Measurements from ENCODE around the gene NCAPD3.

GRCh38 chr11:134257101-134257500 is 33.3 kb upstream of the NCAPD3 start:
- TF ChIP-seq, protein P1, sequence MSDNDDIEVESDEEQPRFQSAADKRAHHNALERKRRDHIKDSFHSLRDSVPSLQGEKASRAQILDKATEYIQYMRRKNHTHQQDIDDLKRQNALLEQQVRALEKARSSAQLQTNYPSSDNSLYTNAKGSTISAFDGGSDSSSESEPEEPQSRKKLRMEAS (IDR thresholded peaks at IDR 0.05; ENCODE audit: insufficient read depth, insufficient read length), result no peak
- TF ChIP-seq EZH2 (IDR thresholded peaks at IDR 0.05; ENCODE audit: borderline replicate concordance, low read depth, low read length, severe bottlenecking) (no peak), POLR2AphosphoS5 (IDR thresholded peaks at IDR 0.05; ENCODE audit: insufficient read depth, low read depth, low read length) (no peak), POLR2A (IDR thresholded peaks at IDR 0.05; ENCODE audit: low read depth, low read length) (no peak), JUN (IDR thresholded peaks at IDR 0.05; ENCODE audit: borderline replicate concordance, insufficient read depth, insufficient read length, low read depth) (no peak)
- TF ChIP-seq, protein P2, sequence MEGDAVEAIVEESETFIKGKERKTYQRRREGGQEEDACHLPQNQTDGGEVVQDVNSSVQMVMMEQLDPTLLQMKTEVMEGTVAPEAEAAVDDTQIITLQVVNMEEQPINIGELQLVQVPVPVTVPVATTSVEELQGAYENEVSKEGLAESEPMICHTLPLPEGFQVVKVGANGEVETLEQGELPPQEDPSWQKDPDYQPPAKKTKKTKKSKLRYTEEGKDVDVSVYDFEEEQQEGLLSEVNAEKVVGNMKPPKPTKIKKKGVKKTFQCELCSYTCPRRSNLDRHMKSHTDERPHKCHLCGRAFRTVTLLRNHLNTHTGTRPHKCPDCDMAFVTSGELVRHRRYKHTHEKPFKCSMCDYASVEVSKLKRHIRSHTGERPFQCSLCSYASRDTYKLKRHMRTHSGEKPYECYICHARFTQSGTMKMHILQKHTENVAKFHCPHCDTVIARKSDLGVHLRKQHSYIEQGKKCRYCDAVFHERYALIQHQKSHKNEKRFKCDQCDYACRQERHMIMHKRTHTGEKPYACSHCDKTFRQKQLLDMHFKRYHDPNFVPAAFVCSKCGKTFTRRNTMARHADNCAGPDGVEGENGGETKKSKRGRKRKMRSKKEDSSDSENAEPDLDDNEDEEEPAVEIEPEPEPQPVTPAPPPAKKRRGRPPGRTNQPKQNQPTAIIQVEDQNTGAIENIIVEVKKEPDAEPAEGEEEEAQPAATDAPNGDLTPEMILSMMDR (IDR thresholded peaks at IDR 0.05; ENCODE audit: extremely low read depth in 1 of 2, insufficient read depth in 1 of 2, low read depth in 1 of 2, low read length in 2 of 2), result no peak
